Measurements from ENCODE around the gene INF2.

Gene INF2

GRCh38 chr14:104715416-104715815 is 26.0 kb downstream of the INF2 start:
- H3K4me3 ChIP-seq (ENCODE audit: low read depth, low read length) = no peak overlapping the region
- in situ Hi-C loops (cut with HindIII; ENCODE audit: low sequenced_read_pairs) = no loop called here
- TF ChIP-seq CTCF (IDR thresholded peaks at IDR 0.05; ENCODE audit: low read depth, low read length) = no peak
- no peak for DNase-seq (ENCODE audit: low read depth, low spot score)

- H3K4me3 ChIP-seq (ENCODE audit: low read depth, low read length) = no peak overlapping the region
- in situ Hi-C loops (cut with HindIII; ENCODE audit: low sequenced_read_pairs) = no loop called here
- TF ChIP-seq CTCF (IDR thresholded peaks at IDR 0.05; ENCODE audit: low read depth, low read length) = no peak
- no peak for DNase-seq (ENCODE audit: low read depth, low spot score)
These were observed 26.5 kb downstream of the INF2 start for GRCh38 chr14:104715871-104716270.

GRCh38 chr14:104717137-104717536 is 27.7 kb downstream of the INF2 start:
- DNase-seq (ENCODE audit: low read depth, low spot score) = no peak
- no peak for TF ChIP-seq CTCF (IDR thresholded peaks at IDR 0.05; ENCODE audit: low read depth, low read length)
- in situ Hi-C loops (cut with HindIII; ENCODE audit: low sequenced_read_pairs) = no loop called here
- H3K4me3 ChIP-seq (ENCODE audit: low read depth, low read length) = no peak overlapping the region

GRCh38 chr14:104717646-104718045 is 28.2 kb downstream of the INF2 start:
- in situ Hi-C loops (cut with HindIII; ENCODE audit: low sequenced_read_pairs) = no loop called here
- TF ChIP-seq CTCF (IDR thresholded peaks at IDR 0.05; ENCODE audit: low read depth, low read length) = no peak
- DNase-seq (ENCODE audit: low read depth, low spot score) = no peak
- no peak overlapping the region for H3K4me3 ChIP-seq (ENCODE audit: low read depth, low read length)

- no peak overlapping the region for H3K4me3 ChIP-seq (ENCODE audit: low read depth, low read length)
- in situ Hi-C loops (cut with HindIII; ENCODE audit: low sequenced_read_pairs) = no loop called here
- no peak for DNase-seq (ENCODE audit: low read depth, low spot score)
- no peak for TF ChIP-seq CTCF (IDR thresholded peaks at IDR 0.05; ENCODE audit: low read depth, low read length)
These were observed 28.7 kb downstream of the INF2 start for GRCh38 chr14:104718147-104718546.

GRCh38 chr14:104718871-104719270 is 29.5 kb downstream of the INF2 start:
- TF ChIP-seq CTCF (IDR thresholded peaks at IDR 0.05; ENCODE audit: low read depth, low read length) = no peak
- H3K4me3 ChIP-seq (ENCODE audit: low read depth, low read length) = no peak overlapping the region
- in situ Hi-C loops (cut with HindIII; ENCODE audit: low sequenced_read_pairs) = no loop called here
- no peak for DNase-seq (ENCODE audit: low read depth, low spot score)

GRCh38 chr14:104719343-104719742 is 29.9 kb downstream of the INF2 start:
- in situ Hi-C loops (cut with HindIII; ENCODE audit: low sequenced_read_pairs) = no loop called here

More at GRCh38 chr14:104719343-104719742, 29.9 kb downstream of the INF2 start:
- TF ChIP-seq CTCF (IDR thresholded peaks at IDR 0.05; ENCODE audit: low read depth, low read length) = no peak
- H3K4me3 ChIP-seq (ENCODE audit: low read depth, low read length) = no peak overlapping the region
- no peak for DNase-seq (ENCODE audit: low read depth, low spot score)
